Activated naive CD4-positive, alpha-beta T cell treated with anti-CD3 and anti-CD28 coated beads, Interleukin-2, amount 50 U/mL, for 72 hours (primary cell): Measurements from ENCODE around the gene AFF3. TPM values are rescaled to one million over a fixed set of nuclear protein-coding genes. Genes with fewer than 3 reads are reported as not detected.

Experiments used
- total RNA-seq, 2 donors: library from RNA; stranded (reverse); gene quantifications; one replicate each; pipeline ENCODE4 v1.2.3, GENCODE V29; 2022

AFF3 gene
- total RNA-seq, 2 donors from 2014 or later = 1.5 to 5.2 TPM

Other genes starting within 250 kb of the AFF3 start
- gene LONRF2, start 179.9 kb upstream of the AFF3 start, total RNA-seq = under 1 TPM in 1 of 2 donors, not detected in 1; 0.04 TPM